Neuron (in vitro differentiated cells): ENCODE data around the gene SPAG7.
"Not testable (repeated sequence)": the region's sequence is repeated elsewhere in the genome, so short reads cannot be mapped to it uniquely, and the experiment has no call there.

Experiments
- H2AFZ ChIP-seq: one replicate; pipeline ENCODE4 v1.6.1; 2013; ENCODE audit warnings: low read depth, mild to moderate bottlenecking, inconsistent platforms, low read length, moderate library complexity
- H3K27me3 ChIP-seq: one replicate; pipeline ENCODE4 v1.6.1; 2013; ENCODE audit warnings: low read length; ENCODE audit not compliant: insufficient read depth
- H3K36me3 ChIP-seq: one replicate; pipeline ENCODE4 v1.6.1; 2013; ENCODE audit warnings: low read length; ENCODE audit not compliant: insufficient read depth
- H3K4me1 ChIP-seq: one replicate; pipeline ENCODE4 v1.6.1; 2013; ENCODE audit warnings: low read length; ENCODE audit not compliant: insufficient read depth
- H3K4me3 ChIP-seq: 2 replicates; pipeline ENCODE4 v1.5.1; 2013; ENCODE audit warnings: mild to moderate bottlenecking, low read length, moderate library complexity
- H3K9me3 ChIP-seq: one replicate; pipeline ENCODE4 v1.6.1; 2013; ENCODE audit warnings: low read length

SPAG7 gene

DNA sequence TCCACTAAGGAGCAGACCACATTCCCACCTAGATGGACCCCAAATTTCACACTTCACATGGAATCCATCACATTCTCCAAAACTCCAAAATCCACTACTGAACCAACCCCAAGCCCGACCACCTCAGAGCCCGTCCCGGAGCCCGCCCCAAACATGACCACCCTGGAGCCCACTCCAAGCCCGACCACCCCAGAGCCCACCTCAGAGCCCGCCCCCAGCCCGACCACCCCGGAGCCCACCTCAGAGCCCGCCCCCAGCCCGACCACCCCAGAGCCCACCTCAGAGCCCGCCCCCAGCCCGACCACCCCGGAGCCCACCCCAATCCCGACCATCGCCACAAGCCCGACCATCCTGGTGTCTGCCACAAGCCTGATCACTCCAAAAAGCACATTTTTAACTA is 34.0 kb downstream of the SPAG7 start:
- Histone ChIP-seq H3K4me1 (peaks cover 4% of the 10 kb centered on the region), H3K36me3 (peaks cover 17% of the 10 kb centered on the region), H3K4me3 (no peak overlapping the region), H3K27me3 (no peaks in the 10 kb centered on the region), H2AFZ (no peak overlapping the region), H3K9me3 (no peaks in the 10 kb centered on the region)

GRCh38 chr17:4932756-4933155 is 34.9 kb downstream of the SPAG7 start:
- Histone ChIP-seq H3K27me3 (no peaks in the 10 kb centered on the region), H3K36me3 (peaks cover 10% of the 10 kb centered on the region), H2AFZ (no peak overlapping the region), H3K9me3 (no peaks in the 10 kb centered on the region), H3K4me1 (no peaks in the 10 kb centered on the region), H3K4me3 (no peak overlapping the region)

GRCh38 chr17:4931963-4932362 is 35.7 kb downstream of the SPAG7 start, which contains the start of gene GP1BA:
Gene GP1BA, plus strand, starts transcription at chr17:4932277. Its CDS starts 328 bp downstream, at chr17:4932605.
- peaks cover 3% of the 10 kb centered on the region for H3K36me3 ChIP-seq
- no peaks in the 10 kb centered on the region for H3K27me3 ChIP-seq
- no peak within 1 kb of the TSS for H3K4me3 ChIP-seq
- no peak within 1 kb of the TSS for H2AFZ ChIP-seq
- no peaks in the 10 kb centered on the region for H3K9me3 ChIP-seq
- no peaks in the 10 kb centered on the region for H3K4me1 ChIP-seq

DNA sequence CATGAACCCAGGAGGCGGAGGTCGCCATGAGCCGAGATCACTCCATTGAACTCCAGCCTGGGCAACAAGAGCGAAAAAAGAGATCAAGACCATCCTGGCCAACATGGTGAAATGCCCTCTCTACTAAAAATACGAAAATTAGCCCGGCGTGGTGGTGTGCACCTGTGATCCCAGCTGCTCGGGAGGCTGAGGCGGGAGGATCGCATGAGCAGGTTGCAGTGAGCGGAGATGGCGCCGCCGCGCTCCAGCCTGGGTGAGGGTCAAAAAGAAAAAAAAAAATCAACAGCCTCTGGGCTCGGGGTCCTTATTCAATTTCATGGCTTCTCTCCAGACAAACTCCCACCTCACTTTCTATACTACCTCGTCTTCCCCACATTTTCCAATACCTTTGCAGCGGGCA is 38.7 kb downstream of the SPAG7 start:
- no peaks in the 10 kb centered on the region for H3K9me3 ChIP-seq
- no peak overlapping the region for H3K4me3 ChIP-seq
- no peaks in the 10 kb centered on the region for H3K36me3 ChIP-seq
- H3K4me1 ChIP-seq: no peaks in the 10 kb centered on the region
- H2AFZ ChIP-seq: no peak overlapping the region
- no peaks in the 10 kb centered on the region for H3K27me3 ChIP-seq

DNA sequence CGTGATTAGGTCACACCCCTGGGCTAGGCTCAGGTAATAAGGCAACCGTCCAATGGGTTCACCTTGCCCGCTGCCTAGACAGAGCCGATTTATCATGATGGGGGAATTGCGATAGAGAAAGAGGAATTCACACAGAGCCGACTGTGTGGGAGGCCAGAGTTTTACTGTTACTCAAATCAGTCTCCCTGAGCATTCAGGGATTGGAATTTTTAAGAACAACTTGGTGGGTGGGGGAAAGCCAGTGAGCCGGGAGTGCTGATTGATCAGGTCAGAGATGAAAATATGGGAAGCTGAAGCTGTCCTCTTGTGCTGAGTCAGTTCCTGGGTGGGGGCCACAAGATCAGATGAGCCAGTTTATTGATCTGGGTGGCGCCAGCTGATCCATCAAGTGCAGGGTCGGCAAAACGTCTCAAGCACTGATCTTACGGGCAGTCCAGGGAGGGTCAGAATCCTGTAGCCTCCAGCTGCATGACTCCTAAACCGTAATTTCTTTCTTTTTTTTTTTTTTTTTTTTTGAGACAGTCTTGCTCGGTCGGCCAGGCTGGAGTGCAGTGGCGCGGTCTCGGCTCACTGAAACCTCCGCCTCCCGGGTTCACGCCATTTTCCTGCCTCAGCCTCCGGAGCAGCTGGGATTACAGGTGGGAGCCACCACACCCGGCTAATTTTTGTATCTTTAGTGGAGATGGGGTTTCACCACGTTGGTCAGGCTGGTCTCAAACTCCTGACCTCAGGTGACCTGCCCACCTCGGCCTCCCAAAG is 40.9 kb downstream of the SPAG7 start:
- H3K4me3 ChIP-seq, H3K9me3 ChIP-seq, H3K27me3 ChIP-seq, H3K4me1 ChIP-seq, H3K36me3 ChIP-seq, H2AFZ ChIP-seq: not testable (repeated sequence)

- H3K4me1 ChIP-seq: peaks cover 3% of the 10 kb centered on the region
- no peak overlapping the region for H2AFZ ChIP-seq
- no peaks in the 10 kb centered on the region for H3K36me3 ChIP-seq
- H3K9me3 ChIP-seq: no peaks in the 10 kb centered on the region
- H3K27me3 ChIP-seq: no peaks in the 10 kb centered on the region
- H3K4me3 ChIP-seq: no peak overlapping the region
Observed at GRCh38 chr17:4921320-4921719, 46.3 kb downstream of the SPAG7 start.

DNA sequence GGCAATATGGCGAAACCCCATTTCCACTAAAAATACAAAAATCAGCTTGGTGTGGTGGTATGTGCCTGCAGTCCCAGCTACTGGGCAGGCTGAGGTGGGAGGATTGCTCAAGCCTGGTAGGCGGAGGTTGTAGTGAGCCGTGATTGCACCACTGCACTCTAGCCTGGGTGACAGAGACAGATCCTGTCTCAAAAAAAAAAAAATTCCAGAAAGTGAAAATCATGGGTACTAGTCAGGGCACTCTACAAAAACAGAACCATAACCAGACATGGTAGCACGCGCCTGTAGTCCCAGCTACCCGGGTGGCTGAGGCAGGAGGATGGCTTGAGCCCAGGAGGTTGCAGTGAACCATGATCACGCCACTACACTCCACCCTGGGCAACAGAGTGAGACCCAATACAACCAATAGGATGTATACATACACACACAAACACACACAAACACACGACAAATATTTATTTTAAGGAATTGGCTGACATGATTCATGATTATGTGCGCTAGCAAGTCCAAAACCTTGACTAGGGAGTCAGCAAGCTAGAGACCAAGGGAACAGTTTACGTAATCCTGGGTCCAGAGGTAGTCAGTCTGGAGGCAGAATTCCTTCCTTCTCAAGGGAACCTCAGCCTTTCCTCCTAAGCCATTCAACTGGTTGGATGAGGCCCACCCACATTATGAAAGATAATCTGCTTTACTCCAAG is 47.1 kb downstream of the SPAG7 start:
- H2AFZ ChIP-seq: no peak overlapping the region
- no peaks in the 10 kb centered on the region for H3K27me3 ChIP-seq
- no peak overlapping the region for H3K4me3 ChIP-seq
- H3K36me3 ChIP-seq: no peaks in the 10 kb centered on the region
- H3K4me1 ChIP-seq: peaks cover 3% of the 10 kb centered on the region
- H3K9me3 ChIP-seq: no peaks in the 10 kb centered on the region

- no peak overlapping the region for H2AFZ ChIP-seq
- H3K36me3 ChIP-seq: no peaks in the 10 kb centered on the region
- H3K9me3 ChIP-seq: no peaks in the 10 kb centered on the region
- peaks cover 3% of the 10 kb centered on the region for H3K4me1 ChIP-seq
- no peaks in the 10 kb centered on the region for H3K27me3 ChIP-seq
- H3K4me3 ChIP-seq: no peak overlapping the region
Observed at GRCh38 chr17:4919511-4920047, 48.0 kb downstream of the SPAG7 start.

- H3K36me3 ChIP-seq: not testable (repeated sequence)
Observed at GRCh38 chr17:4914551-4914950, 53.1 kb downstream of the SPAG7 start.

GRCh38 chr17:4913994-4914393 is 53.6 kb downstream of the SPAG7 start:
- Histone ChIP-seq H3K9me3 (no peaks in the 10 kb centered on the region), H3K27me3 (no peaks in the 10 kb centered on the region), H3K4me1 (no peaks in the 10 kb centered on the region), H3K4me3 (no peak overlapping the region), H3K36me3 (no peaks in the 10 kb centered on the region), H2AFZ (no peak overlapping the region)

More at GRCh38 chr17:4914551-4914950, 53.1 kb downstream of the SPAG7 start:
- not testable (repeated sequence) for H3K4me1 ChIP-seq, H3K27me3 ChIP-seq, H2AFZ ChIP-seq, H3K9me3 ChIP-seq, H3K4me3 ChIP-seq
